ENCODE measurements around the gene RAPGEF4.

Gene RAPGEF4

DNA sequence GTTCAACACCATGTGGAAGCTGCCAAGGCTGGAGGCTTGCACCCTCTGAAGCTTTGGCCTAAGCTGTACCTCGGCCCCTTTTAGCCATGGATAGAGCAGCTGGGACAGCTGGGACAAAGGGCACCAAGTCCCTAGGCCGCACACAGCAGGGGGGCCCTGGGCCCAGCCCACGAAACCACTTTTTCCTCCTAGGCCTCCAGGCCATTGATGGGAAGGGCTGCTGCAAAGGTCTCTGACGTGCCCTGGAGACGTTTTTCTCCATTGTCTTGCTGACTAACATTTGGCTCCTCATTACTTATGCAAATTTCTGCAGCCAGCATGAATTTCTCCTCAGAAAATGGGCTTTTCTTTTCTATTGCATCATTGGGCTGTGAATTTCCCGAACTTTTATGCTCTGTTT, 13.7 kb downstream of the RAPGEF4 start:
- Histone ChIP-seq H3K9ac (ENCODE audit: low read length in 2 of 2) (no peak overlapping the region), H3K36me3 (ENCODE audit: control insufficient read depth in 2 of 2, insufficient read depth in 2 of 2, low read length in 2 of 2) (no peaks in the 10 kb centered on the region), H3K9me3 (ENCODE audit: control insufficient read depth in 2 of 2, low read length in 2 of 2) (peaks cover 0 to 1% of the 10 kb centered on the region in 2 donors), H3K27me3 (ENCODE audit: control insufficient read depth in 1 of 2, insufficient read depth in 2 of 2, low read length in 2 of 2) (no peaks in the 10 kb centered on the region), H3K4me3 (ENCODE audit: low read length in 2 of 2) (no peak overlapping the region), H3K4me1 (ENCODE audit: control insufficient read depth, insufficient read depth, low read length) (no peaks in the 10 kb centered on the region), H3K27ac (ENCODE audit: low read length) (no peak overlapping the region)

DNA sequence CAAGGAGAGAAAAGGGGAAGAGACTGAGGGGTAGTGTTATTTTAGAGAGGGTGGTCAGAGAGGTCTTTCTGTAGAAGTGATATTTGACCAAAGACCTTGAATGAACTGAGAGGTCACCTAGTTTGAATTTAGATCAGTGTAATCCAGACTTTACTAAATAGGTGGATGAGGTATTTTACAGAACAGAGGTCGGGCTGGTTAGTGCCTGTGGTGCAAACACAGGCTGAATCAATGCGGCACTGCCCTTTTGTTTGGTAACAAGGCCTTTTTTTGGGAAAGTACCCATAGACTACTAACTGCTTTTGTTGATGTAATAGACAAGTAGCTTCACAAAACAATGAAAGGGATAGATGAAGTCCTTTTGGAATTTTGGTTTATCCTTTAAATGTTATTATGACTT, 15.9 kb downstream of the RAPGEF4 start:
- H3K36me3 ChIP-seq (ENCODE audit: control insufficient read depth in 2 of 2, insufficient read depth in 2 of 2, low read length in 2 of 2): no peaks in the 10 kb centered on the region
- no peak overlapping the region for H3K27ac ChIP-seq (ENCODE audit: low read length)
- H3K9ac ChIP-seq (ENCODE audit: low read length in 2 of 2): no peak overlapping the region
- H3K4me3 ChIP-seq (ENCODE audit: low read length in 2 of 2): no peak overlapping the region
- H3K9me3 ChIP-seq (ENCODE audit: control insufficient read depth in 2 of 2, low read length in 2 of 2): no peaks in the 10 kb centered on the region
- H3K27me3 ChIP-seq (ENCODE audit: control insufficient read depth in 1 of 2, insufficient read depth in 2 of 2, low read length in 2 of 2): no peaks in the 10 kb centered on the region
- no peaks in the 10 kb centered on the region for H3K4me1 ChIP-seq (ENCODE audit: control insufficient read depth, insufficient read depth, low read length)

DNA sequence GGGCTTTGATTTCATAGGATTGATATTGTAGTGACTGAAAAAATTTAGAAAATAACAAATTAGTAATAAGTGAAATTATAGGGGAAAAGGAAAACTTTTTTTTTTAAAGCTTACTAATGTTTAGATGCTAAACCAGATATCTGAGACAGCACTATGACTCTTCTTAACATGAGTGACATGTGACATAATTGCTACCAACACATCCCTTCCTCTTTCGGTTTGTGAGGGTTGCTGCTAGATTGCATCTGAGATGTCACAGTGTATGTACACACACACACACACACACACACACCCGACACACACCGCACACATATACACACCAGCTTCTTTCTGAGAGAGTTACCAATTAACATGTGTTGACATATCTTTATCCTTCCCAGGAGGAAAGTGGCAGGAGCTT, 18.0 kb downstream of the RAPGEF4 start:
- H3K27ac ChIP-seq (ENCODE audit: low read length): no peak overlapping the region
- no peak overlapping the region for H3K9ac ChIP-seq (ENCODE audit: low read length in 2 of 2)
- H3K27me3 ChIP-seq (ENCODE audit: control insufficient read depth in 1 of 2, insufficient read depth in 2 of 2, low read length in 2 of 2): no peaks in the 10 kb centered on the region
- H3K36me3 ChIP-seq (ENCODE audit: control insufficient read depth in 2 of 2, insufficient read depth in 2 of 2, low read length in 2 of 2): no peaks in the 10 kb centered on the region
- H3K4me1 ChIP-seq (ENCODE audit: control insufficient read depth, insufficient read depth, low read length): no peaks in the 10 kb centered on the region
- H3K4me3 ChIP-seq (ENCODE audit: low read length in 2 of 2): no peak overlapping the region
- H3K9me3 ChIP-seq (ENCODE audit: control insufficient read depth in 2 of 2, low read length in 2 of 2): no peaks in the 10 kb centered on the region

DNA sequence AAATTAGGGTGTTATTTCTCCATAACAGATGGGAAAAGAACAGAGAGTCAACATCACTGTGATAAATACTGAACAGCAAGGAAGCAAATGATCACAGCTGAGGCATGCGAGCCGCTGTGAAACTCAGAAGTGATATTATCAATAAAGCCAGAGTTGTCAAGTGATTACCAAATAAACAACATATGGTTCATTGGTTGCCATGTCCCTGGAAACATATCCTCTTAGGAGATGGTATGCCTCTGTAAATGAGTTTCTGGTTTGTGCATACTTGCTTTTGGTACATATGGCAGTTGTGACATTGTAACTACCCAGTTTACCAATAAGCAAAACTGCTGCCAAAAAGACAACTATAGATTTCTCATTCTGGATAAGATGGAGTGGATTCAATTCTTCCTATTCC, 23.8 kb downstream of the RAPGEF4 start:
- no peaks in the 10 kb centered on the region for H3K9me3 ChIP-seq (ENCODE audit: control insufficient read depth in 2 of 2, low read length in 2 of 2)
- no peaks in the 10 kb centered on the region for H3K27me3 ChIP-seq (ENCODE audit: control insufficient read depth in 1 of 2, insufficient read depth in 2 of 2, low read length in 2 of 2)
- no peak overlapping the region for H3K27ac ChIP-seq (ENCODE audit: low read length)
- H3K4me3 ChIP-seq (ENCODE audit: low read length in 2 of 2): no peak overlapping the region
- no peak overlapping the region for H3K9ac ChIP-seq (ENCODE audit: low read length in 2 of 2)
- H3K4me1 ChIP-seq (ENCODE audit: control insufficient read depth, insufficient read depth, low read length): no peaks in the 10 kb centered on the region
- H3K36me3 ChIP-seq (ENCODE audit: control insufficient read depth in 2 of 2, insufficient read depth in 2 of 2, low read length in 2 of 2): no peaks in the 10 kb centered on the region

DNA sequence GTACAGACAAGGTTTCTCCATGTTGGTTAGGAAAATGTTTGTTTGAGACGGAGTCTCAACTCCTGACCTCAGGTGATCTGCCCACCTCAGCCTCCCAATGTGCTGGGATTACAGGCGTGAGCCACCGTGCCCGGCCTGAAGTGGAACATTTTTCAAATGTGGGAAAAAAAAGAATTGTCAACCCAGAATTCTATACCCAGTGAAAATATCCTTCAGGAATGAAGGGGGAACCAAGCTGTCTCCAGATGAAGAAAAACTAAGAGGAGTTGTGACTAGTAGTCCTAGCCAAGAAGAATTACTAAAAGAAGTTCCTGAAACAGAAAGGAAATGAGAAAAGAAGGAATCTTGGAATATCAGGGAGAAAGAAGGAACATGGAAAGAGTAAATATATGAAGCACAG, 25.7 kb downstream of the RAPGEF4 start:
- no peak overlapping the region for H3K9ac ChIP-seq (ENCODE audit: low read length in 2 of 2)
- H3K9me3 ChIP-seq (ENCODE audit: control insufficient read depth in 2 of 2, low read length in 2 of 2): no peaks in the 10 kb centered on the region
- no peak overlapping the region for H3K27ac ChIP-seq (ENCODE audit: low read length)
- H3K27me3 ChIP-seq (ENCODE audit: control insufficient read depth in 1 of 2, insufficient read depth in 2 of 2, low read length in 2 of 2): no peaks in the 10 kb centered on the region
- no peaks in the 10 kb centered on the region for H3K4me1 ChIP-seq (ENCODE audit: control insufficient read depth, insufficient read depth, low read length)
- H3K36me3 ChIP-seq (ENCODE audit: control insufficient read depth in 2 of 2, insufficient read depth in 2 of 2, low read length in 2 of 2): no peaks in the 10 kb centered on the region
- H3K4me3 ChIP-seq (ENCODE audit: low read length in 2 of 2): no peak overlapping the region

DNA sequence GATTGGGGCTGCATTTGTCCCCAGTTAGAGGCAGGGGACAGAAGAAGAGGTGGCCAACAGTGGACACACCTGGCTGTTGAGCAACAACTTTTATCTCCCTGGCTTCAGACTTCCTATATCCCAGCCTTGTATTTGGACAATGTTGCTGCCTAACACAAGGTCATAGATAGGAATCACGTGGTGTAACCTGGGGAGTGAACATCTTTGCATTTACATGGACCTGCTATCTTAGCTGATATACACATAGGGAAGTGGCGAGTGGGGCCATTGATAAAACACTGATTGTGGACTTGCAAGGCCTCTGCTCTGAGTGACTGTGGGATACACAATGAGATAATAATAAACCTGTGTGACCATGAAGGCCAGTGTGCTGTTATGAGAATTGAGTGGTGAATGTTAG, 26.9 kb downstream of the RAPGEF4 start:
- no peak overlapping the region for H3K9ac ChIP-seq (ENCODE audit: low read length in 2 of 2)

DNA sequence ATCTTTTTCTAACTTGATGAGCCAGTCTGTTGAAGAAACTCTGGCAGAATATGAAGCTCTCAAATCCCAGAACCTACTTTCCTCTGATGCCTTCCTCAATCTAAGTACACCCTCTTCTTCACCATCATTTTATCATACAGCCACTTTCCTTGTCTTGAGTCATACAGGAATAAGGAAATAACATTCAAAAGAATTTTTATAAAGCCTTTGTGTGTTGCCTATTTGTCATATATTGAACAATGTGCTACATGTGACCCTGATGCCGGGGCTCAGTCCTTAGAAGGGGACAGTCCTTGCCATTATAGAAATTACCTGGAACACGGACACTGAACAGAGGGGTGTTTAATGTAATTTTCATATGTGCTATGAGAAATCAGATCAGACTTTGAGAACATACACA, 27.4 kb downstream of the RAPGEF4 start:
- Histone ChIP-seq H3K4me1 (ENCODE audit: control insufficient read depth, insufficient read depth, low read length) (no peaks in the 10 kb centered on the region), H3K4me3 (ENCODE audit: low read length in 2 of 2) (no peak overlapping the region), H3K9ac (ENCODE audit: low read length in 2 of 2) (no peak overlapping the region), H3K9me3 (ENCODE audit: control insufficient read depth in 2 of 2, low read length in 2 of 2) (no peaks in the 10 kb centered on the region), H3K36me3 (ENCODE audit: control insufficient read depth in 2 of 2, insufficient read depth in 2 of 2, low read length in 2 of 2) (no peaks in the 10 kb centered on the region), H3K27me3 (ENCODE audit: control insufficient read depth in 1 of 2, insufficient read depth in 2 of 2, low read length in 2 of 2) (no peaks in the 10 kb centered on the region), H3K27ac (ENCODE audit: low read length) (no peak overlapping the region)

More for the DNA sequence above, 26.9 kb downstream of the RAPGEF4 start:
- H3K36me3 ChIP-seq (ENCODE audit: control insufficient read depth in 2 of 2, insufficient read depth in 2 of 2, low read length in 2 of 2): no peaks in the 10 kb centered on the region
- no peak overlapping the region for H3K27ac ChIP-seq (ENCODE audit: low read length)
- no peaks in the 10 kb centered on the region for H3K4me1 ChIP-seq (ENCODE audit: control insufficient read depth, insufficient read depth, low read length)
- no peaks in the 10 kb centered on the region for H3K9me3 ChIP-seq (ENCODE audit: control insufficient read depth in 2 of 2, low read length in 2 of 2)
- no peak overlapping the region for H3K4me3 ChIP-seq (ENCODE audit: low read length in 2 of 2)
- no peaks in the 10 kb centered on the region for H3K27me3 ChIP-seq (ENCODE audit: control insufficient read depth in 1 of 2, insufficient read depth in 2 of 2, low read length in 2 of 2)

DNA sequence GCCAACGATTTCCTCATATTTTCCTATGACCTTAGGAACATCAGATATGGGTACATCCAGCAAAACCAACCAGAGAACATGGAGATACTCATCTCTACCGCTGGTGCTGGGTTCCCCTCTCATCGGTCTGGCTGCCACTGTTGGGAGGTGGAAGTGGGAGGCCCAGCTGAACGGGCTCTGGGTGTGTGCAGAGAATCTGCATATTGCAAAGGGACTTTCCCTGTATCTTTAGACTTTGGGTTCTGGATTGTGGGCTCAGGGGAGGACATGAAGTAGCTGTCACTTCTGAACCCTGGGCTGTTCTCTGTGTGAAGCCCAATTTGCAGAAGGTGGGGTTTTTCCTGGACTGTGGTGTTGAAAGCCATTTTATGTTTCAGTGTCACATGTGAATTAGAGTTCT, 30.0 kb downstream of the RAPGEF4 start:
- Histone ChIP-seq H3K4me3 (ENCODE audit: low read length in 2 of 2) (no peak overlapping the region), H3K4me1 (ENCODE audit: control insufficient read depth, insufficient read depth, low read length) (no peaks in the 10 kb centered on the region), H3K36me3 (ENCODE audit: control insufficient read depth in 2 of 2, insufficient read depth in 2 of 2, low read length in 2 of 2) (no peaks in the 10 kb centered on the region), H3K27me3 (ENCODE audit: control insufficient read depth in 1 of 2, insufficient read depth in 2 of 2, low read length in 2 of 2) (no peaks in the 10 kb centered on the region), H3K27ac (ENCODE audit: low read length) (no peak overlapping the region), H3K9ac (ENCODE audit: low read length in 2 of 2) (no peak overlapping the region), H3K9me3 (ENCODE audit: control insufficient read depth in 2 of 2, low read length in 2 of 2) (no peaks in the 10 kb centered on the region)

DNA sequence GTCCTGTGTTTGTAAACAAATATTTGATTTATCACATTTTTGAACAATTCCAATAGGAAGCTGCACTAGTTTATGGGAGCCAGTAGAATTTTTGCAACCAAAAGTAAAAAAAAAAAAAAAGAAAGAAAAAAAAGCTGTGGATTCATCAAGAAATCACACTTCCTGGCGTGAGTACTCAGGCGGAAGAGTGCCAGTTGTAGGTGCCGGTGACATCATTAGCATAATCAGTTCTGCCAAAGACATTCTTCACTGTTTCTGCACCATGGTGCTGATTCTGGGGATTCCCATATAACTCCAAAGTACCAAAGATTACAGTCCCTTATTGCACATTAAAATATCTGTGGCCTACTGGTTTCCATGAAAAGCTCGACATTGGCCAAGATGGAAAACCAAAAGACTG, 32.8 kb downstream of the RAPGEF4 start:
- Histone ChIP-seq H3K27ac (ENCODE audit: low read length) (no peak overlapping the region), H3K4me1 (ENCODE audit: control insufficient read depth, insufficient read depth, low read length) (no peaks in the 10 kb centered on the region), H3K36me3 (ENCODE audit: control insufficient read depth in 2 of 2, insufficient read depth in 2 of 2, low read length in 2 of 2) (no peaks in the 10 kb centered on the region)

DNA sequence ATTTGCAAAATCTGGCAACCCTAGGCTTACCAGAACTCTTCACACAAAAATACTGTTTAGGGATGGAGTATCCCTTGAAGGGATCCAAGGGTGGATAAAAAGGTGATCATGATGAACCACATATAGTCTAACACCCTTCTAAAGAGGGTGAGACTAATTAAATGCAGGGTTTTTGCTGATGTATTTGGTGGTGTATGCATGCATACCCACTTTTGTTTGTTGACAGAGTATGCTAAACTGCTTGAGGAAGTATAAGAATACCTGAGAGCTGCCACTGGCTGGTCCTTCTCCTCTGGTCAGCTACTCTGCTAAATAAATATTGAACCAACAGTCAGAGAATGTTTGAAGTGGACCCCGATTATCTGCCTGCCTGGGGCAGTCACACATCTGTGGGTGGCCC, 34.2 kb downstream of the RAPGEF4 start:
- no peaks in the 10 kb centered on the region for H3K9me3 ChIP-seq (ENCODE audit: control insufficient read depth in 2 of 2, low read length in 2 of 2)
- no peaks in the 10 kb centered on the region for H3K27me3 ChIP-seq (ENCODE audit: control insufficient read depth in 1 of 2, insufficient read depth in 2 of 2, low read length in 2 of 2)
- H3K4me1 ChIP-seq (ENCODE audit: control insufficient read depth, insufficient read depth, low read length): no peaks in the 10 kb centered on the region
- no peak overlapping the region for H3K4me3 ChIP-seq (ENCODE audit: low read length in 2 of 2)
- H3K27ac ChIP-seq (ENCODE audit: low read length): no peak overlapping the region
- no peaks in the 10 kb centered on the region for H3K36me3 ChIP-seq (ENCODE audit: control insufficient read depth in 2 of 2, insufficient read depth in 2 of 2, low read length in 2 of 2)
- H3K9ac ChIP-seq (ENCODE audit: low read length in 2 of 2): no peak overlapping the region

More for the DNA sequence above, 32.8 kb downstream of the RAPGEF4 start:
- Histone ChIP-seq H3K4me3 (ENCODE audit: low read length in 2 of 2) (no peak overlapping the region), H3K27me3 (ENCODE audit: control insufficient read depth in 1 of 2, insufficient read depth in 2 of 2, low read length in 2 of 2) (no peaks in the 10 kb centered on the region), H3K9me3 (ENCODE audit: control insufficient read depth in 2 of 2, low read length in 2 of 2) (no peaks in the 10 kb centered on the region), H3K9ac (ENCODE audit: low read length in 2 of 2) (no peak overlapping the region)

DNA sequence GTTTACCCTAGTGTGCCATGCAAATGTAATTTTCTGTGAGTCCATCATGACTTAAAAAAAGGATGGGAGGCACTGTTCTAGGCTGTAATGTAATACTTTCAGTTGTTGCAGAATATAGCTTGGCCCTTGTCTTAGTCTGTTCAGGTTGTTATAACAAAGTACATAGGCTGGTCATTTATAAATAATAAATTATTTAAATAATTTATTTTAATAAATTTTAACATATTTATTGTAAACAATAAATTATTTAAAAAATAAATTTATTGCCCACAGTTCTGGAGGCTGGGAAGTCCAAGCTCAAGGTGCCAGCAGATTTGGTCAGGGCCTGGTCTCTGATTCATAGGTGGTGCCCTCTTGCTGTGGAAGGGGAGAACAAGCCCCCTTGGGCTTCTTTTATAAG, 35.2 kb downstream of the RAPGEF4 start:
- H3K27me3 ChIP-seq (ENCODE audit: control insufficient read depth in 1 of 2, insufficient read depth in 2 of 2, low read length in 2 of 2): no peaks in the 10 kb centered on the region
- H3K36me3 ChIP-seq (ENCODE audit: control insufficient read depth in 2 of 2, insufficient read depth in 2 of 2, low read length in 2 of 2): no peaks in the 10 kb centered on the region
- H3K4me1 ChIP-seq (ENCODE audit: control insufficient read depth, insufficient read depth, low read length): no peaks in the 10 kb centered on the region
- no peak overlapping the region for H3K27ac ChIP-seq (ENCODE audit: low read length)
- H3K9ac ChIP-seq (ENCODE audit: low read length in 2 of 2): no peak overlapping the region
- H3K4me3 ChIP-seq (ENCODE audit: low read length in 2 of 2): no peak overlapping the region
- H3K9me3 ChIP-seq (ENCODE audit: control insufficient read depth in 2 of 2, low read length in 2 of 2): no peaks in the 10 kb centered on the region

DNA sequence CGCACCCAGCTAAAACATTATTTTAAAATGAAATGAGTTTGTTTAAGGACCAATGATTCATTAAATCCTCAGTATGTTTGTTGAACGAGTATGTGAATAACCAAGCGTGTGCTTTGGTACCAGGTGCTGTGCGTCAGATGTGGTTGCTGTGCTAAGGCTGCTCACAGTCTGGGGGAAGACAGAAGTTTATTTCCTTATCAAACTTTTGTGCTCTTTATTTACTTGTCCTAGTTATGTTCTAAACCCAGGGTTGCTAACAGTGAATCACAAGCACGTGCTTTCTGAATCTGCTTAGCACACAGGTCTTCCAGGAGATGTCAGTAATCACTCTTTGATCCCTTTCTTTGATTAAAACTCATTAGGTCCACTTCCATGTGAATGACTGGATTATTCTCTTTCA, 37.0 kb downstream of the RAPGEF4 start:
- Histone ChIP-seq H3K4me1 (ENCODE audit: control insufficient read depth, insufficient read depth, low read length) (no peaks in the 10 kb centered on the region), H3K27ac (ENCODE audit: low read length) (no peak overlapping the region), H3K9ac (ENCODE audit: low read length in 2 of 2) (no peak overlapping the region), H3K27me3 (ENCODE audit: control insufficient read depth in 1 of 2, insufficient read depth in 2 of 2, low read length in 2 of 2) (no peaks in the 10 kb centered on the region), H3K9me3 (ENCODE audit: control insufficient read depth in 2 of 2, low read length in 2 of 2) (no peaks in the 10 kb centered on the region), H3K4me3 (ENCODE audit: low read length in 2 of 2) (no peak overlapping the region), H3K36me3 (ENCODE audit: control insufficient read depth in 2 of 2, insufficient read depth in 2 of 2, low read length in 2 of 2) (no peaks in the 10 kb centered on the region)

Measured in stomach smooth muscle (tissue), 2 donors.